Mesenchymal stem cell (in vitro differentiated cells and primary cell): ENCODE results near the gene JCHAIN.
"Not testable (repeated sequence)": the region's sequence is repeated elsewhere in the genome, so short reads cannot be mapped to it uniquely, and the experiment has no call there.

ENCODE experiments used
- DNase-seq: peaks from one replicate; pipeline ENCODE4 v3.0.0-alpha.2; 2013
- H2AFZ ChIP-seq: one replicate; pipeline ENCODE4 v1.6.1; 2013; ENCODE audit warnings: low read depth, mild to moderate bottlenecking, control low read depth, inconsistent platforms, low read length, moderate library complexity
- H2AK5ac ChIP-seq: 2 replicates; pipeline ENCODE4 v1.6.1; 2013; ENCODE audit warnings: low read length, moderate library complexity, mild to moderate bottlenecking, inconsistent platforms; ENCODE audit not compliant: severe bottlenecking
- H2BK120ac ChIP-seq: one replicate; pipeline ENCODE4 v1.6.1; 2013; ENCODE audit warnings: low read depth, mild to moderate bottlenecking, inconsistent platforms, low read length, moderate library complexity
- H2BK12ac ChIP-seq, 2 experiments: one replicate each; pipeline ENCODE4 v1.6.1; 2013; ENCODE audit warnings: inconsistent platforms in 2 of 2, low read length in 2 of 2, mild to moderate bottlenecking in 2 of 2, moderate library complexity in 2 of 2, control low read depth in 1 of 2
- H2BK15ac ChIP-seq: one replicate; pipeline ENCODE4 v1.6.1; 2013; ENCODE audit warnings: mild to moderate bottlenecking, low read depth, inconsistent platforms; ENCODE audit not compliant: poor library complexity, severe bottlenecking
- H2BK5ac ChIP-seq: 2 replicates; pipeline ENCODE4 v1.6.1; 2013; ENCODE audit warnings: low read depth, mild to moderate bottlenecking, low read length, control low read depth, inconsistent platforms; ENCODE audit not compliant: poor library complexity, severe bottlenecking
- H3K14ac ChIP-seq, 2 experiments: one replicate each; pipeline ENCODE4 v1.6.1; 2013; ENCODE audit warnings: inconsistent platforms in 2 of 2, low read length in 2 of 2, control low read depth in 1 of 2, mild to moderate bottlenecking in 1 of 2, moderate library complexity in 1 of 2
- H3K18ac ChIP-seq, 2 experiments: one replicate each; pipeline ENCODE4 v1.6.1; 2013; ENCODE audit warnings: inconsistent platforms in 2 of 2, low read length in 2 of 2, control low read depth in 1 of 2, low read depth in 1 of 2, mild to moderate bottlenecking in 1 of 2
- H3K23ac ChIP-seq, 2 experiments: one replicate each; pipeline ENCODE4 v1.6.1; 2013; ENCODE audit warnings: inconsistent platforms in 2 of 2, low read length in 2 of 2, mild to moderate bottlenecking in 2 of 2, moderate library complexity in 2 of 2, control low read depth in 1 of 2
- H3K27ac ChIP-seq: 2 replicates; pipeline ENCODE4 v1.5.1; 2013; ENCODE audit warnings: mild to moderate bottlenecking, moderate library complexity, low read length, control low read depth, inconsistent platforms; ENCODE audit not compliant: poor library complexity, severe bottlenecking
- H3K27me3 ChIP-seq, 2 experiments: 2 replicates each; pipeline versions ENCODE4 v1.6.1 to v1.7.0; 2013; ENCODE audit warnings: low read length in 2 of 2, mild to moderate bottlenecking in 2 of 2, moderate library complexity in 2 of 2, control low read depth in 1 of 2, inconsistent platforms in 1 of 2; ENCODE audit not compliant: control insufficient read depth in 1 of 2, insufficient read depth in 1 of 2
- H3K36me3 ChIP-seq, 2 experiments: 2 replicates each; pipeline versions ENCODE4 v1.6.1 to v1.7.0; 2013; ENCODE audit warnings: low read length in 2 of 2, control low read depth in 1 of 2, inconsistent platforms in 1 of 2, low read depth in 1 of 2, mild to moderate bottlenecking in 1 of 2; ENCODE audit not compliant: insufficient read depth in 2 of 2, control insufficient read depth in 1 of 2
- H3K4ac ChIP-seq, 2 experiments: one replicate each; pipeline ENCODE4 v1.6.1; 2013; ENCODE audit warnings: inconsistent platforms in 2 of 2, low read length in 2 of 2, mild to moderate bottlenecking in 2 of 2, moderate library complexity in 2 of 2, control low read depth in 1 of 2, low read depth in 1 of 2
- H3K4me1 ChIP-seq: 2 replicates; pipeline ENCODE4 v1.6.1; 2013; ENCODE audit warnings: low read depth, low read length, control low read depth; ENCODE audit not compliant: control insufficient read depth, insufficient read depth
- H3K4me2 ChIP-seq: 2 replicates; pipeline ENCODE4 v1.6.1; 2013; ENCODE audit warnings: low read length, mild to moderate bottlenecking, inconsistent platforms; ENCODE audit not compliant: poor library complexity, severe bottlenecking
- H3K4me3 ChIP-seq, 2 experiments: 2 replicates each; pipeline versions ENCODE4 v1.5.1 to v1.7.0; 2013; ENCODE audit warnings: low read length in 2 of 2, mild to moderate bottlenecking in 2 of 2, control low read depth in 1 of 2, low read depth in 1 of 2; ENCODE audit not compliant: insufficient read depth in 1 of 2
- H3K79me1 ChIP-seq: replicated peaks from 2 replicates; pipeline ENCODE4 v1.6.1; 2013; ENCODE audit warnings: mild to moderate bottlenecking, control low read depth, low read length, inconsistent platforms; ENCODE audit not compliant: poor library complexity, severe bottlenecking
- H3K9ac ChIP-seq: 2 replicates; pipeline ENCODE4 v1.7.0; 2013; ENCODE audit warnings: mild to moderate bottlenecking, low read length, moderate library complexity
- H3K9me3 ChIP-seq: 2 replicates; pipeline ENCODE4 v1.7.0; 2013; ENCODE audit warnings: mild to moderate bottlenecking, low read length; ENCODE audit not compliant: control insufficient read depth
- H4K8ac ChIP-seq: one replicate; pipeline ENCODE4 v1.6.1; 2013; ENCODE audit warnings: inconsistent platforms, mild to moderate bottlenecking, low read length, moderate library complexity
- H4K91ac ChIP-seq: one replicate; pipeline ENCODE4 v1.6.1; 2013; ENCODE audit warnings: mild to moderate bottlenecking, low read length, inconsistent platforms
- WGBS: methylation state at CpG from one replicate; pipeline ENCODE4 v1.1.7; 2013; ENCODE audit warnings: mixed read lengths; 5-methylcytosine and 5-hydroxymethylcytosine counted together

The JCHAIN gene

DNA sequence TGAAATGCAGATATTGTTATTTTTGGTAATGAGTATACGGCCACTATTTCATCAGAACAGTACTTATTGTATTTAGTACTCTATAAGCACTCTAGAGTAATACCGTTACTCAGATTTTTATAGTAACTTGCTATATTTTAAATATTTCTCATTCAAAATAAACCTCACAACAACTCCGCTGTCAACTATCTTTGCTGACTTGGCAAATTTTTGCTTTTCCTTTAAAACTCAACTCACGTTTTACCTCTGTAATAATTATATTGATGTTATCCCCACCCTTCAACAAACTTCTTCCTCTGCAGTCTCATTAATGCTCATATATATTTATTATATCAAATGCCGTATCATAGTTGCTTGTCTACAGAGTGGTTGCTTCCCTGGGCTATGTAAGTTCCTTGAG is 9.0 kb downstream of the JCHAIN start:
- DNase-seq = no peak
- H3K4me1 ChIP-seq = no peaks in the 10 kb centered on the region
- no peak overlapping the region for H3K4me2 ChIP-seq
- no peak overlapping the region for H4K91ac ChIP-seq
- no peak overlapping the region for H2BK15ac ChIP-seq
- H3K14ac ChIP-seq = no peak overlapping the region
- no peak overlapping the region for H2BK120ac ChIP-seq
- no peak overlapping the region for H2AFZ ChIP-seq
- no peaks in the 10 kb centered on the region for H3K36me3 ChIP-seq
- H2BK12ac ChIP-seq = no peak overlapping the region
- no peak overlapping the region for H2AK5ac ChIP-seq
- H3K18ac ChIP-seq = no peak overlapping the region
- no peaks in the 10 kb centered on the region for H3K79me1 ChIP-seq
- no peak overlapping the region for H3K4me3 ChIP-seq
- H3K27me3 ChIP-seq = no peaks in the 10 kb centered on the region
- H4K8ac ChIP-seq = no peak overlapping the region
- H3K23ac ChIP-seq = no peak overlapping the region
- H3K4ac ChIP-seq = no peak overlapping the region
- H3K27ac ChIP-seq = no peak overlapping the region
- no peaks in the 10 kb centered on the region for H3K9me3 ChIP-seq
- no peak overlapping the region for H2BK5ac ChIP-seq
- WGBS = 81% methylated on average over 4 of the region's 5 CpGs
- H3K9ac ChIP-seq = no peak overlapping the region

GRCh38 chr4:70654605-70655011 is 11.7 kb downstream of the JCHAIN start:
- Histone ChIP-seq H3K27ac (no peak overlapping the region), H3K23ac (no peak overlapping the region), H3K9ac (no peak overlapping the region), H3K36me3 (no peaks in the 10 kb centered on the region), H3K4me1 (no peaks in the 10 kb centered on the region), H3K14ac (no peak overlapping the region), H3K4me3 (no peak overlapping the region), H4K91ac (no peak overlapping the region), H3K79me1 (no peaks in the 10 kb centered on the region), H3K4me2 (no peak overlapping the region), H4K8ac (no peak overlapping the region), H3K9me3 (no peaks in the 10 kb centered on the region), H2AFZ (no peak overlapping the region), H2BK5ac (no peak overlapping the region), H2AK5ac (no peak overlapping the region), H2BK15ac (no peak overlapping the region), H3K27me3 (no peaks in the 10 kb centered on the region), H3K18ac (no peak overlapping the region), H2BK12ac (no peak overlapping the region), H3K4ac (no peak overlapping the region), H2BK120ac (no peak overlapping the region)
- 55% methylated on average over 3 of the region's 5 CpGs for WGBS
- peak; percentile 20 for DNase-seq

DNA sequence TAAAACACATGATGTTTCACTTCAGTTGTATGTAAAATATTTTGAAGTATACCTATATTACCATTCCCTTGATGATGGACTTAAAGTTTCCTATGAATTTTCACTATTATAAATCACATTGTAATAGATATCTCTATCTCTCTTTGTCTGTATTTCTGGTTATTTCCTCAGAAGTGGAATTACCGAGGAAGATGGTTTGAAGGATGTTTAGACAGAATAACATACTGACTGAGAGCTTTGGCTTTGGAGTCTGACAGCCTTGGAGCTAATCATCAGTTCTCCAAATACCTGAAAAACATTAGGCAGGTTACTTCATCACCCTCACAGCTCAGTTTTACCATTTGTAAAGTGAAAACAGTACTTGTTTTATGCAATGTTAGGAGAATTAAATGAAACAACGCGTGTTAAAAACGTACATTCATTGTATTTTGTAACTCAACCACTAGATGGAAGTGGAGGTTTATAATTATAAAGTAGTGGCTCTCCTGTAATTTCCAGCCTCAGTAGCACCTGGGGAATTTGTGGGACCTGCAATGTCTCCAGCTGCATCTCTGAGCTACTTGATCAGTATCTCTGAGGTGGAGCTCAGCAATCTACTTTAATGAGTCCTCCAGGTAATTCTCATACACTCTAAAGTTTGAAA is 14.3 kb downstream of the JCHAIN start:
- no peaks in the 10 kb centered on the region for H3K9me3 ChIP-seq
- H3K27ac ChIP-seq = no peak overlapping the region
- H2AK5ac ChIP-seq = no peak overlapping the region
- H2BK5ac ChIP-seq = no peak overlapping the region
- no peak overlapping the region for H4K91ac ChIP-seq
- no peaks in the 10 kb centered on the region for H3K36me3 ChIP-seq
- no peak overlapping the region for H3K18ac ChIP-seq
- no peak overlapping the region for H2AFZ ChIP-seq
- DNase-seq = peak; percentile 40
- no peaks in the 10 kb centered on the region for H3K27me3 ChIP-seq
- no peak overlapping the region for H3K23ac ChIP-seq
- no peaks in the 10 kb centered on the region for H3K79me1 ChIP-seq
- H4K8ac ChIP-seq = no peak overlapping the region
- no peak overlapping the region for H2BK12ac ChIP-seq
- H3K4me3 ChIP-seq = peak overlapping the region in 1 of 2 experiments; percentile 65
- no peaks in the 10 kb centered on the region for H3K4me1 ChIP-seq
- no peak overlapping the region for H2BK120ac ChIP-seq
- WGBS = 26% methylated on average over 3 of the region's 4 CpGs
- H3K9ac ChIP-seq = peak overlapping the region; percentile 84
- no peak overlapping the region for H3K4ac ChIP-seq
- no peak overlapping the region for H3K14ac ChIP-seq
- no peak overlapping the region for H2BK15ac ChIP-seq
- no peak overlapping the region for H3K4me2 ChIP-seq

GRCh38 chr4:70650741-70651140 is 15.6 kb downstream of the JCHAIN start:
- not testable (repeated sequence) for H3K27me3 ChIP-seq, H2BK12ac ChIP-seq, H2BK5ac ChIP-seq, H2BK15ac ChIP-seq, H3K27ac ChIP-seq, H3K9me3 ChIP-seq, H2BK120ac ChIP-seq, H2AFZ ChIP-seq, H3K18ac ChIP-seq, DNase-seq, H3K36me3 ChIP-seq, H3K4ac ChIP-seq, H4K8ac ChIP-seq, H2AK5ac ChIP-seq, H3K4me3 ChIP-seq, H4K91ac ChIP-seq, H3K4me2 ChIP-seq, H3K9ac ChIP-seq, H3K4me1 ChIP-seq, H3K23ac ChIP-seq, H3K79me1 ChIP-seq, H3K14ac ChIP-seq
- WGBS = 81% methylated on average over 3 of the region's 4 CpGs
